Measurements from ENCODE around the gene TCEANC.
A peak's percentile ranks its signal among the peaks of the same experiment; 100 is the strongest.
"Not testable (repeated sequence)": the region's sequence is repeated elsewhere in the genome, so short reads cannot be mapped to it uniquely, and the experiment has no call there.

The TCEANC gene, protein sequence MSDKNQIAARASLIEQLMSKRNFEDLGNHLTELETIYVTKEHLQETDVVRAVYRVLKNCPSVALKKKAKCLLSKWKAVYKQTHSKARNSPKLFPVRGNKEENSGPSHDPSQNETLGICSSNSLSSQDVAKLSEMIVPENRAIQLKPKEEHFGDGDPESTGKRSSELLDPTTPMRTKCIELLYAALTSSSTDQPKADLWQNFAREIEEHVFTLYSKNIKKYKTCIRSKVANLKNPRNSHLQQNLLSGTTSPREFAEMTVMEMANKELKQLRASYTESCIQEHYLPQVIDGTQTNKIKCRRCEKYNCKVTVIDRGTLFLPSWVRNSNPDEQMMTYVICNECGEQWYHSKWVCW

DNA sequence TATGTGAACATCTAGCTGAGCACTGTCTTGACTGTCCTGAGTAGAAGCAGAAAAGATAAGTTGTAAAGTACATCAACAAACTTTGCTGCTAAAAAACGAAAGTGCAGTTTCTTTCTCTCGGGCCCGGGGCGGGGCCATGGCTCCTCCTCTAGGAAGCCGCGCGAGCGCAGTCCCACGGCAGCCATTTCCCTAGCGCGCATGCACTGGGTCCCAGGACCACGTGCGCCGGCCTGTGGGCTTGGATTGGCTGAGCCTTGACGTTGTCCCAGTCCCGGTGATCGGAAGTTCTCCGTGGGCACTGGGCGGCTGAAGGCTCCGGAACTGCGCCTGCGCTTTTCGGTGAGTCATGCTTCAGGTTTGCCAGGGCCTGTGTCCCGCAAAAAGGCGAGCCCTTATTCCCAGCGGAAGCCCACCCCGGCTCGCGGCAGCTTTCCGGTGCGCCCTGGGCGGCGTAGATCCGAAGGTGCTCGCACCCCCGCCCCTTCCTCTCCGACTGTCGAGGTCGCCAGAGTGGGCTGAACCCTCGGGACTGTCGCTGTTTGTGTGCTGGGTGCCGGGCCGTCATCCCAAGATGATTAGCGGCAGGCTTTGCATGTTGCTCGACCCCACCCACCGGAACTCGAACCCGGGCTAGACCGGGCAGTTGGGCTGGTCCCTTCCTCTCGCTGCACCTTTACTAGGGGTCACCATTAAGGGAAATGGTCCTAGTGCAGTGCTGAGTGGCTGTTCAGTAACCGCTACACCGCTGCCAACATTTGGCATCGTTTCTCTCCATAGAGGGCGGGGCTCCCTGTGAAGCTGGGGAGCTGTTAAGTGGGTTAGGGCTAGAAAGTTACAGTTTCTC, at the start of gene TCEANC:
Gene TCEANC, plus strand, starts transcription at position 292 of the 844 bp plus-strand sequence. CDS start 9,368 bp downstream, outside the sequence.
- Histone ChIP-seq H3K9me3 (ENCODE audit: insufficient read depth, low read depth, low read length) (no peaks in the 10 kb centered on the region), H3K4me3 (ENCODE audit: low read length) (peak within 1 kb of the TSS; percentile 85), H3K36me3 (ENCODE audit: insufficient read depth, low read depth, low read length) (no peaks in the 10 kb centered on the region), H3K9ac (ENCODE audit: low read depth, low read length) (peak within 1 kb of the TSS; percentile 83; the same call in 1 of the 2 replicates), H3K4me1 (ENCODE audit: insufficient read depth, low read length) (no peaks in the 10 kb centered on the region), H3K27ac (ENCODE audit: low read length) (peak within 1 kb of the TSS; percentile 62), H3K27me3 (ENCODE audit: insufficient read depth, low read length) (no peaks in the 10 kb centered on the region)

DNA sequence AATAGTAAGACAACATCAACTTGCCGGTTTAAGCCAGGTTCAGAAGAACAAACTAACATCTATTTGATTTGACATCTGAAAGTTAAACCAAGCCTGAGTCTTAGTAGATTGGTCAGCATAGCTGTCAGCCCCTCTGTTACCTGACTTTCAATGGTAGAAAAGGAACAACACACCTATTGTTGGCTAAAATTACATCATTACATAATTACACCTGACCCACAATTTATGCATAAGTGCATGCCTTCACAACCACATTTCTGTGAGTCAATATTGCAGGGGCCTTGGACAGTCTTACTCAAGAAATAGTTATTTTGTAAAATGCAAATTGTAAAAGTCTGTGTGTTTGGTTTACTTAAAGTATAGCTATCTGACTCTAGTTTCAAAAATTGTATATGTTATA, 47.3 kb upstream of the TCEANC start:
- H3K4me3 ChIP-seq (ENCODE audit: low read length), result no peak overlapping the region
- H3K9me3 ChIP-seq (ENCODE audit: insufficient read depth, low read depth, low read length), result no peaks in the 10 kb centered on the region
- H3K36me3 ChIP-seq (ENCODE audit: insufficient read depth, low read depth, low read length), result no peaks in the 10 kb centered on the region
- peaks cover 2% of the 10 kb centered on the region; the same call in 1 of the 2 replicates for H3K4me1 ChIP-seq (ENCODE audit: insufficient read depth, low read length)
- no peaks in the 10 kb centered on the region for H3K27me3 ChIP-seq (ENCODE audit: insufficient read depth, low read length)
- no peak overlapping the region for H3K9ac ChIP-seq (ENCODE audit: low read depth, low read length)
- no peak overlapping the region for H3K27ac ChIP-seq (ENCODE audit: low read length)

DNA sequence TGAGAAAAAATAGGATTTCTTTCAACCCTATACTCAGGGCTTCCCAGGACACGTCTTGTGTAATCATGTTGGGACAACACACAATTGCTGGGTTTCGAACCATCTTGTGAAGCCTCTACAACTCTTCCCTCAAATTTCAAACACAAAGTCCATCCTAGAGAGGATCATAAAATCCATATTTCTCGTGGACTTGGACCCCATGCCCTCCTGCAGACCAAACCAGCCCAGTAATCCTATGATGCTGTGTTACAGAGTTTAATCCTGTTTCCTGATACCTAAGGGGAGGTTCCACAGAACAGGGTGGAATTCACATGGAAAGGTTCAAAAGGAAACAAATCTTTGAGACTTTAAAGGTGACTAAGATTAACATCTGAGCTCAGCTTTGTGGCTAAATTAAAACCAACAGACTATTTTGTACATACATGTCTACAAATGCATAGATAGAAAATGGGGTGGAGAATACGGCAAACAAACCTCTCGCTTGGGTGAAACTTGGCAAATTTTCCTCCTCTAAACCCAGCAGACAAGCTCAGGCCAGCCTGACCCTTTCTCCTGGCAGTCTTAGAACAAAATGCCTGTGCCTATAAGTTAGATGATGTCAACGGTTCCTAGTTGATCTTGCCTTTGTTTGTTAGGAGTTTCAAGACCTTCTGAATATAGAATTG, 45.5 kb upstream of the TCEANC start:
- Histone ChIP-seq H3K27me3 (ENCODE audit: insufficient read depth, low read length) (no peaks in the 10 kb centered on the region), H3K4me3 (ENCODE audit: low read length) (no peak overlapping the region), H3K9me3 (ENCODE audit: insufficient read depth, low read depth, low read length) (no peaks in the 10 kb centered on the region), H3K27ac (ENCODE audit: low read length) (no peak overlapping the region), H3K36me3 (ENCODE audit: insufficient read depth, low read depth, low read length) (no peaks in the 10 kb centered on the region), H3K9ac (ENCODE audit: low read depth, low read length) (no peak overlapping the region), H3K4me1 (ENCODE audit: insufficient read depth, low read length) (peaks cover 2% of the 10 kb centered on the region; the same call in 1 of the 2 replicates)

GRCh38 chrX:13607996-13608365, 45.0 kb upstream of the TCEANC start:
- Histone ChIP-seq H3K9ac (ENCODE audit: low read depth, low read length) (no peak overlapping the region), H3K4me1 (ENCODE audit: insufficient read depth, low read length) (peaks cover 2% of the 10 kb centered on the region; the same call in 1 of the 2 replicates), H3K36me3 (ENCODE audit: insufficient read depth, low read depth, low read length) (no peaks in the 10 kb centered on the region), H3K27me3 (ENCODE audit: insufficient read depth, low read length) (no peaks in the 10 kb centered on the region), H3K27ac (ENCODE audit: low read length) (no peak overlapping the region), H3K4me3 (ENCODE audit: low read length) (no peak overlapping the region), H3K9me3 (ENCODE audit: insufficient read depth, low read depth, low read length) (no peaks in the 10 kb centered on the region)

- no peaks in the 10 kb centered on the region for H3K9me3 ChIP-seq (ENCODE audit: insufficient read depth, low read depth, low read length)
- H3K4me3 ChIP-seq (ENCODE audit: low read length), result no peak overlapping the region
- H3K36me3 ChIP-seq (ENCODE audit: insufficient read depth, low read depth, low read length), result no peaks in the 10 kb centered on the region
- H3K4me1 ChIP-seq (ENCODE audit: insufficient read depth, low read length), result no peaks in the 10 kb centered on the region
- H3K27me3 ChIP-seq (ENCODE audit: insufficient read depth, low read length), result no peaks in the 10 kb centered on the region
- H3K27ac ChIP-seq (ENCODE audit: low read length), result no peak overlapping the region
- no peak overlapping the region for H3K9ac ChIP-seq (ENCODE audit: low read depth, low read length)
Measured at GRCh38 chrX:13614154-13614553, 38.8 kb upstream of the TCEANC start.

GRCh38 chrX:13620207-13620606, 32.7 kb upstream of the TCEANC start:
- Histone ChIP-seq H3K9ac (ENCODE audit: low read depth, low read length) (no peak overlapping the region), H3K27me3 (ENCODE audit: insufficient read depth, low read length) (no peaks in the 10 kb centered on the region), H3K27ac (ENCODE audit: low read length) (no peak overlapping the region), H3K4me3 (ENCODE audit: low read length) (peak overlapping the region; percentile 7; the same call in 1 of the 2 replicates), H3K36me3 (ENCODE audit: insufficient read depth, low read depth, low read length) (no peaks in the 10 kb centered on the region), H3K9me3 (ENCODE audit: insufficient read depth, low read depth, low read length) (peaks cover 3% of the 10 kb centered on the region; the same call in 1 of the 2 replicates), H3K4me1 (ENCODE audit: insufficient read depth, low read length) (peaks cover 4% of the 10 kb centered on the region; the same call in 1 of the 2 replicates)

DNA sequence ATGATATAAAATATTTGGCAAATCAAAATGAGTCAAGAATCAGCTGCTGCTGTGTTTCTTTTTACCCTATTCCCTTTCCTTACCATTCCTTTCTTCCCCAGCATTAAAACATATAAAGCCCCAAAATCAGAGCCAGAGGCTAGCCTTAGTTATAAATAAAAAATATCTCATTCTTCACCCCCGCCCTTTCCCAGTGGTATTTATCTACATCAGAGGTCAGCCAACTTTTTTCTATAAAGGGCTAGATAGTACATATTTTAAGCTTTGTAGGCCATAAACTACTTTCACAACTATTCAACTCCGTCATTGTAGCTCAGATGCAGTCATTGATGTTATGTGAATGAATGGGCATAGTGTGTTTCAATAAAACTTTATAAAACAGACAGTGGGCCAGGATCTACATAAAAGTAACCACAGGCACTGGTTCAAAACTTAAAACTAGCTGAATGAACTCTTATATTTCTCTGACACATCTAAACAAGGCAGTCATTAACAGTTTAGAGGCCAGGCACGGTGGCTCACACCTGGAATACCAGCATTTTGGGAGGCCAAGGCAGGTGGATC, 30.5 kb upstream of the TCEANC start:
- H3K36me3 ChIP-seq (ENCODE audit: insufficient read depth, low read depth, low read length), result no peaks in the 10 kb centered on the region
- H3K4me3 ChIP-seq (ENCODE audit: low read length), result no peak overlapping the region
- H3K27ac ChIP-seq (ENCODE audit: low read length), result no peak overlapping the region
- H3K4me1 ChIP-seq (ENCODE audit: insufficient read depth, low read length), result peaks cover 4% of the 10 kb centered on the region; the same call in 1 of the 2 replicates
- no peak overlapping the region for H3K9ac ChIP-seq (ENCODE audit: low read depth, low read length)
- no peaks in the 10 kb centered on the region for H3K27me3 ChIP-seq (ENCODE audit: insufficient read depth, low read length)
- H3K9me3 ChIP-seq (ENCODE audit: insufficient read depth, low read depth, low read length), result peaks cover 3% of the 10 kb centered on the region; the same call in 1 of the 2 replicates

DNA sequence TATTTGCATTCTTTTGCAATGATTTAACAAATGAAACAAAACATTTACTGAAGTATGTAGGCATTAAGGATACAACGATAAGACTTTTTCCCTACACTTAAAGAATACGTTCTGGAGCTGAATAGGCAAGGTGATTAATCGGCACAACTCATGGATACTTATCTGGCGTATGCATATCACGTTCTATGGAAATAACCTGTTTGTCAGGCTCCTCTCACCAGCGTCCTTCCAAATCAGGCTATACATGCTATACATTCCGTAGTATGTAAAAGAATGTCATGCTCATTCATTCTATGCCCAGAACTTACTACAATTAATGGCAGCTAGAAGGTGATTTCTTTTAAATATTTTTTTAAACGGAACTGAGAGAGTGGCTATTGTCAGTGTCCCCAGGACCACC, 25.6 kb upstream of the TCEANC start:
- no peak overlapping the region for H3K27ac ChIP-seq (ENCODE audit: low read length)
- no peaks in the 10 kb centered on the region for H3K4me1 ChIP-seq (ENCODE audit: insufficient read depth, low read length)
- no peaks in the 10 kb centered on the region for H3K27me3 ChIP-seq (ENCODE audit: insufficient read depth, low read length)
- H3K4me3 ChIP-seq (ENCODE audit: low read length), result no peak overlapping the region
- no peak overlapping the region for H3K9ac ChIP-seq (ENCODE audit: low read depth, low read length)
- H3K9me3 ChIP-seq (ENCODE audit: insufficient read depth, low read depth, low read length), result no peaks in the 10 kb centered on the region; the same call in 1 of the 2 replicates
- no peaks in the 10 kb centered on the region for H3K36me3 ChIP-seq (ENCODE audit: insufficient read depth, low read depth, low read length)

DNA sequence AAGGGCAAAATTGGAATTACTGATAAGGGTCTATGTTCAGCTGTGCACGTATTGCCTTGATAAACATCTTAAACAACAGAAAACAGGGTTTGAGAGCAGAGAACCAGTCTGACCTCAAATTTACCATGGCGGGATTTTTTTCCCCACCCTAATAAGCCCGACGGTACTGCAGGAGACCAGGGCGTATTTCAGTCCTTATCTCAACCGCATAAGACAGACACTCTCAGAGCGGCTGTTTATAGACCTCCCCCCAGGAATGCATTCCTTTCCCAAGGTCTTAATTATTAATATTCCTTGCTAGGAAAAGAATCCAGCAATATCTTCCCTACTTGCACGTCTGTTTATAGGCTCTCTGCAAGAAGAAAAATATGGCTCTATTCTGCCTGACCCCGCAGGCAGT, 15.7 kb upstream of the TCEANC start:
- not testable (repeated sequence) for H3K9me3 ChIP-seq (ENCODE audit: insufficient read depth, low read depth, low read length); H3K36me3 ChIP-seq (ENCODE audit: insufficient read depth, low read depth, low read length); H3K4me1 ChIP-seq (ENCODE audit: insufficient read depth, low read length); H3K27ac ChIP-seq (ENCODE audit: low read length); H3K4me3 ChIP-seq (ENCODE audit: low read length); H3K27me3 ChIP-seq (ENCODE audit: insufficient read depth, low read length); H3K9ac ChIP-seq (ENCODE audit: low read depth, low read length)

DNA sequence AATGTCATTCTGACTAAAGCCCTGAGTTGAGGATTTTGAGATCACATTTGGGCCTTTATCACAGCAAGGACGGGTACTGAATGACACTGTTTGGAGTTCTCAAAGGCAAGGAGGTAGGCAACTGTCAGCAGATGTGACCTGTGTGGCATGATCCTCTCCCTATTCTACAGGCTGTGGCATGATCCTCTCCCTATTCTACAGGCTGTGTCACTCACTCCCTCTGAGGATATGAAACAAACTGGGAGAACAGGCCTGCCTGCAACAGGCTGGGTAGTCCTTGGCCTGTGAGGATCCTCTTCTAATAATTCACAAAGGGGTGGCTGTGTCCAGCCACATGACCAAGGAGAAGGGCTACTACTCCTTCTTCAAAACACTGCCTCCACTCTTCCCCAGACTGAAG, 14.9 kb upstream of the TCEANC start:
- Histone ChIP-seq H3K27ac (ENCODE audit: low read length) (no peak overlapping the region), H3K4me3 (ENCODE audit: low read length) (no peak overlapping the region), H3K27me3 (ENCODE audit: insufficient read depth, low read length) (no peaks in the 10 kb centered on the region), H3K36me3 (ENCODE audit: insufficient read depth, low read depth, low read length) (no peaks in the 10 kb centered on the region), H3K4me1 (ENCODE audit: insufficient read depth, low read length) (no peaks in the 10 kb centered on the region), H3K9me3 (ENCODE audit: insufficient read depth, low read depth, low read length) (peaks cover 5% of the 10 kb centered on the region; the same call in 1 of the 2 replicates), H3K9ac (ENCODE audit: low read depth, low read length) (no peak overlapping the region)

GRCh38 chrX:13638826-13639225, 14.1 kb upstream of the TCEANC start:
- no peaks in the 10 kb centered on the region for H3K27me3 ChIP-seq (ENCODE audit: insufficient read depth, low read length)
- no peak overlapping the region for H3K9ac ChIP-seq (ENCODE audit: low read depth, low read length)
- H3K27ac ChIP-seq (ENCODE audit: low read length), result no peak overlapping the region
- no peaks in the 10 kb centered on the region for H3K36me3 ChIP-seq (ENCODE audit: insufficient read depth, low read depth, low read length)
- H3K4me1 ChIP-seq (ENCODE audit: insufficient read depth, low read length), result no peaks in the 10 kb centered on the region
- peaks cover 5% of the 10 kb centered on the region; the same call in 1 of the 2 replicates for H3K9me3 ChIP-seq (ENCODE audit: insufficient read depth, low read depth, low read length)
- no peak overlapping the region for H3K4me3 ChIP-seq (ENCODE audit: low read length)

Data from iPS-20b (cell line).